ENCODE measurements around the gene LSM4.
"Not testable (repeated sequence)": the region's sequence is repeated elsewhere in the genome, so short reads cannot be mapped to it uniquely, and the experiment has no call there.

Gene LSM4

DNA sequence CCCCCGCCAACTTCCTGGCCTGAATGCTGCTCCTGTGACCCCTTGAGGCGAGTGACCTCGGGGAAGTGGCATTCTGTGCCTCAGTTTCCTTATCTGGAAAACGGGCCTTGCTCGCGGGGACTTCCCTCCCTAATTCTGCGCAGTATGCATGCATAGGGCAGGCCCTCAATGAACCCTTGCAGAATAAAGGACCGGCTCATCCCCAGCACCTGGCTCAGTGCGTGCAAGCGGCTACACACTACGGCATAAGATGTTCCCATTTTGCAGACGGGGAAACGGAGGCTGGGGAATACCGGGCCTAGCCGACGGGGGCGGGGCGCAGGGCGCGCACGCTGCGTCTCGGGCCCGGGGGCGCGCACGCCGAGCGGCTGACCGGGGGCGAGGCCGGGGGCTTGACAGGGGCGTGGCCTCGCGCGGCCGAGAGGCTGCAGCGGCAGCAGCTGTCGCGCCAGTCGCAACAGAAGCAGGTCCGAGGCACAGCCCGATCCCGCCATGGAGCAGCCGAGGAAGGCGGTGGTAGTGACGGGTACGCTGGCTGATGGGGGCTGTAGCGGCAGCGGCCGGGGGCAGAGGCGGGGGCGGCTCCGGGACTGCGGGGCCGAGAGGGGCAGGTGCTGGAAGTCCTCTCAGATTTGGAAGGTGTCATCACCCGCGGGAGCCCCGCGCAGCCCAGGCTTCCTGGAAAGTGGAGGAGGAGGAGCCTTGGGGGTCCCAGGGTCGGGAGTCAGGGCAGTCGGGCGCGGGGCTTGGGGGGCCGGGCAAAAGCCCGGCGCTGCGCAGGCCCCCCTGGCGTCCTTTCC is 17.5 kb upstream of the LSM4 start, which contains the start of gene PGPEP1:
TSS of gene PGPEP1 (plus strand) at position 409 of the 800 bp plus-strand sequence. CDS start at position 493, 84 bp downstream.
- no peak for DNase-seq

DNA sequence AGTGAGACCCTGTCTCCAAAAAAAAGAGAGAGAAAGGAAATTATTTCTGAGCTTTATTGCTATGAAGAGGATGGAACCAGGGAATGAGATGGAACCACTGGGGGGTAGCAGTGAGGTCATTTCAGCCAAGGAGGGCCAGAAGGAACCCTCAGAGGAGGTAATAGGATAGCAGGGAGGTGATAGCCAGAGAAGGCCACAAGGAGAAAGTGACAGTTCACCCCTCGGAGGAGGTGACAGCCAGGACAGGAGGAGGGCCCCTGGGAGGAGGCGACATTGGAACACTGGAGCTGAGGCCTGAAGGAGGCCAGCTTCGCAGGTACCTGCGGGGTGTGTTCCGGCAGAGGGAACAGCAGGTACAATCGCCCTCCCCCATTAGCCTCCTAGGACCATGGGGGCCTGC is 16.8 kb upstream of the LSM4 start:
- DNase-seq = no peak

DNA sequence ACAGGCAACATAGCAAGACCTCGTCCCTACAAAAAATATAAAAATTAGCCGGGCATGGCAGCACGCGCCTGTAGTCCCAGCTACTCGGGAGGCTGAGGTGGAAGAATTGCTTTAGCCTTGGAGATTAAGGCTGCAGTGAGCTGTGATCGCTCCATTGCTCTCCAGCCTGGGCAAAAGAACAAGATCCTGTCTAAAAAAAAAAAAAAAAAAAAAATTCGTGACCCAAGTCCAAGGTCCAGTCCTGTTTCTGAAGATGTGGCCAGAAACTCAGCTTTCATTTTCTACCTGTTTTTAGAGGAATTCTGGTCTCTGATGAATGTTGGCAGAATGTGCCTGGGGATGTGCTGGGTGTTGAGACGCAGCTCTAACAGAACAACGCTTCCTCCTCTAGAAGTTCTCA is 15.7 kb upstream of the LSM4 start:
- no peak for DNase-seq

DNA sequence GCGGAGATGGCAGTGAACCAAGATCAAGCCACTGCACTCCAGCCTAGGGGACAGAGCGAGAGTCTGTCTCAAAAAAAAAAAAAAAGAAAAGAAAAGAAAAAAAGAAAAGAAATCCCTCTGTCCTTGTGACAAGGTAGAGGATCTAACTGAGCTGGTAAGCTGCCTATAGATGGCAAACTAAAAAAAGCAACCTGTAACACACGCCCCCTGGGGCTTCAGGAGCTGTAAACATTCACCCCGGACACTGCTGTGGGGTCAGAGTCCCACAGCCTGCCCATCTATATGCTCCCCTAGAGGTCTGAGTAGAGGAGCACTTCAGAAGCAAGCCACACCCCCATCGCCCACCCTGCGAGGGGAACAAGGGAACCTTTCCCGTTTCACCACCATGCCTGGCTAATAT is 13.2 kb upstream of the LSM4 start:
- DNase-seq = no peak

DNA sequence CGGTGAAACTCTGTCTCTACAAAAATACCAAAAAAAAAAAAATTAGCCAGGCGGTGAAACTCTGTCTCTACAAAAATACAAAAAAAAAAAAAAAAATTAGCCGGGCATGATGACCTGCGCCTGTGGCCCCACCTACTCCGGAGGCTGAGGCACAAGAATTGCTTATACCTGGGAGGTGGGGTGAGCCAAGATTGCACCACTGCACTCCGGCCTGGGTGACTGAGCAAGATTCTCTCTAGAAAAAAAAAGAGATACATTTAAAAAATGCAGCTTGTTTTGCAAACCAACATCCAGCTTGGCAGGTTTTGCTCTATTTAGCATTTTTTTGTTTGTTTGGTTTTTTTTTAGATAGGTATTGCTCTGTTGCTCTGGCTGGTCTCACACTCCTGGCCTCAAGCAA is 10.8 kb upstream of the LSM4 start:
- no peak for DNase-seq

DNA sequence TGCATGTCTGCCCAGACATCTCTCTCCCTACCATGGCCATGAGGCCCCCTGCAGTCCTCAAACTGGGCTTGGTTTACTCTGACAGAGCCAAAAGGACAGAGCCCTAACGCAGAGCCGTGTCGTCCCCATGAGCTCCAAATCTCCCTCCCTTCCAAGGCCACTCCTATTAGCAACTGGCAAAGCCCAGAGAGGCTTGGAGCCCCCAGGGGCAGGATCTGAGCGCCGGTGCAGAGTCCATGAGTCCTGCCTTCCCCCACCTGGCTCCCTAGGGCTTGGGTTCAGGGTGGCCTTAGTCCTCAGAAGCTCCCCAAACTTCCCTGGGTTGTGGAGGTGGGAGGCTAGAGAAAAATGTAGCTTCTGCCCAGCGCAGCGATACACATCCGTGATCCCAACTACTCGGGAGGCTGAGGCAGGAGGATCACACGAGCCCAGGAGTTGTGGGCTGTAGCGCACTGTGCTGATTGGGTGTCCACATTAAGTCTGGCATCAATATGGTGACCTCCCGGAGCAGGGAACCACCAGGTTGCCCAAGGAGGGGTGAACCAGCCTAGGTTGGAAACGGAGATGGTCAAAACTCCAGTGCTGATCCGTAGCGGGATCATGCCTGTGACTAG is 10.1 kb upstream of the LSM4 start:
- DNase-seq = no peak

DNA sequence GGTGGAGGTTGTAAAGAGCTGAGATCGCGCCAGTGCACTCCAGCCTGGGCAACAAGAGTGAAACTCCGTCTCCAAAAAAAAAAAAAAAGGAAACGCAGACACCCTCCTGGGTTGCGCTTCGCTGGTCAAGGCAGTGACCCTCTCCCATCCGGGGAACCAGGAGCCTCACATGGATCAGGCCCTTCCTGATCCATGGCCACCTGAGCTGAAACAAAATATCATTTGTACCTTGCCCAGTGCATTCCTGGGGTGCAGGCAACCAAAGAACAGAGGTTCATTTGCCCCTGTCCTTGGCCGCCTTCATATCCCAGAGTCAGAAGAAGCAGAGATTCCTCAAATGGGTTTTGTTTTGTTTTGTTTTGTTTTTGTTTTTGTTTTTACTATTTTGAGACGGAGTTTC is 8.0 kb upstream of the LSM4 start:
- DNase-seq = no peak

DNA sequence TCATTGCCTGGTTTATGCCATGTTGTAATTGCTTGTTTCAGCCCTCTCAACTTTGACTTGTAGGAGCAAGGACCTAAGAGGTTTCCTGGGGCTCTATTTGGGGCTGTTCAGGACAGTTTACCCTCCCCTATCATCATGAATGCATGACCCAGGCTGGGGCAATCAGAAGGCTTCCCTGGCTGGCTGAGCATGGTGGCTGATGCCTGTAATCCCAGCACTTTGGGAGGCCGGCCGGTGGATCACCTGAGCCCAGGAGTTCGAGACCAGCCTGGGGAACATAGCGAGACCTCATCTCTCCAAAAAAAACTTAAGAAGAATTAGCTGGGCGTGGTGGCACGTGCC is 6.1 kb upstream of the LSM4 start:
- DNase-seq = no peak

DNA sequence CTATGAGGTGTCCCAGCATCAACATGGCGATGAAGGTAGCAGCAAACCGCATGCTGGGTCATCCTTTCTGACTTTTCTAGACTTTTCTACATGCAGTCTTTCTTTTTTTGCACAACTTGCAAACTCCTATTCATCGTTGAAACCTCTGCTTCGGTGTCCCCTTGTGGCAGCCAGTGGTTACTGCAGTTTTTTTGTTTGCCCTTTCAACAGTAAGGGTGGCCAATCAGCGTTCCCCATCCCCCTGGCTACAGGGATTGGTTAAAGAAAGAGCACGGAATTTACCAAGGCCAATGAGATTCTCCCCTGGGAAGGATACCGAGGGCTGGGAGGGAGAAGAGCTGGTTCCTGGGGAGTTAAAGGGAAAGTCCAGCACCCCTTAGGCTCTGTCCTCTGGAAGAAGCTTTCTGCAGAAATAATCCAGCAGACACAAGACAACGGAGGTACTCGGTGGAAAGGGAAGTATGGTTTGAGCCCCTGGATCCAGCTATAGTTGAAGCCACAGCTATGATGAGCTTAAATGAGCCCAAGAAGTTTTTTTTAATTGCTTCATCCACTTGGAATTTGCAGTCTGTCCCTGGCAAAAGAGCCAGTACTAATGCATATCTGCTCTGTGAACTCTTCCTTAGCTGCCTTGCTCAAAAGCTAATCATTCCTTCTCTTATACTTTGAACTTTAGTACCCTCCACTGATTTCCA is 5.6 kb upstream of the LSM4 start:
- peak; percentile 83 for DNase-seq

DNA sequence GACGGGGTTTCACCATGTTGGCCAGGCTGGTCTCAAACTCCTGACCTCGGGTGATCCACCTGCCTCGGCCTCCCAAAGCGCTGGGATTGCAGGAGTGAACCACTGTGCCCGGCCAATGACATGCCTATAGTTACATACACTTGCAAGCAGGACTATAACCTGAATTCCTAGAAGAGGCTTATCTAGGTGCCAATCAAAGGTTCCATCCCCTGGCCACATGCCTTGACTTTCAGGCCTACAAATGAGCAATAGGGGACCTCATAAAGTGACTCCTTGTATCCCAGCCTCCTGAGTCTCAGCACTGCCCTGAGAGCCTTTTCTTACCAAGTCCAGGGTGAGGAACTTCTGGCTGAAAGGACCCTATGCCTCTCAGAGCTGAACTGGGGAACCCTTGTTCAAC is 3.9 kb upstream of the LSM4 start:
- DNase-seq = no peak

DNA sequence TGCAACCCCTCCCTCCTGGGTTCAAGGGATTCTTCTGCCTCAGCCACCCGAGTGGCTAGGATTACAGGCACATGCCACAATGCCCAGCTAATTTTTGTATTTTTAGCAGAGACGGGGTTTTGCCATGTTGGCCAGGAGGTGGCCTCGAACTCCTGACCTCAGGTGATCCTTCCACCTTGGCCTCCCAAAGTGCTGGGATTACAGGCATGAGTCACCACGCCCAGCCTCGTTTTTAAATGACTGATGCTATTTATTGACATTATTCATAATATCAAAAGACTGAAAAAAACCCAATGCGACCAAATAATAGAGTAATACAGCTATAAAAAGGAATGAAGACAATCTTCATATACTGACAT is 1.5 kb upstream of the LSM4 start:
- DNase-seq = not testable (repeated sequence)

DNA sequence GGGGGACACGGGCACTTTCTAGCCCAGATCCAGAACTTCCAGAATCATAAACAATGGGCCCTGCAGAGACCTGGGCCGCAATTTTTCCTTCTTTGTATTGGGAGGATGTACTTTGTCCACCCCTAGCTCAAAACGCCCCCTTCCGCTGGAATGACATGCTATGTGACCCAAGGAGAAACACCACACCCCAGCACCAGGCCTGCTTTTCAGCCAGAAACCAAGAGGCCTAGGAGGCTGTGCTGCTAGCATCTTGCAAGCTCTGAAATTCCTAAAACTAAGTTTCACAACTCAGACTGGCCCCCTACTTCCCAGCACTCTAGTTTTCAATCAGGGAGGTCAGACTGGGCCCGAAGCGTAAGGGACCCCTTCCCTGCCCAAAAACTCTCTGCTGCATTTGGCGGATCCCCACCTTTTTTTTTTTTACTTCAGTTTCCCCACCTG is 538 bp downstream of the LSM4 start:
- no peak for DNase-seq

DNA sequence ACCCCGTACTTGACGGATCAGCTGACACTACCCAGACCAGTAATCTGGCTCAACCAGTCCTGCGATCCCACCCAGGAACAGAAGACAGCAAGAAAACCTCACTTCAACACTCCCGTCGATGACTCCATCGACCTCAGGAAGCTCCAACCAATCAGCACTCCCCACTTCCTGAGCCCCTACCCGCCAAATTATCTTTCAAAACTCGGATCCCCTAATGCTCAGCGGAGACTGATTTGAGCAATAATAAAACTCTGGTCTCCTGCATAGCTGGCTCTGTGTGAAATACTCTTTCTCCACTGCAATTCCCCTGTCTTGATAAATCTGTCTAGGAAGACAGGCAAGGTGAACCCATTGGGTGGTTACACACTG is 1.2 kb downstream of the LSM4 start:
- no peak for DNase-seq

DNA sequence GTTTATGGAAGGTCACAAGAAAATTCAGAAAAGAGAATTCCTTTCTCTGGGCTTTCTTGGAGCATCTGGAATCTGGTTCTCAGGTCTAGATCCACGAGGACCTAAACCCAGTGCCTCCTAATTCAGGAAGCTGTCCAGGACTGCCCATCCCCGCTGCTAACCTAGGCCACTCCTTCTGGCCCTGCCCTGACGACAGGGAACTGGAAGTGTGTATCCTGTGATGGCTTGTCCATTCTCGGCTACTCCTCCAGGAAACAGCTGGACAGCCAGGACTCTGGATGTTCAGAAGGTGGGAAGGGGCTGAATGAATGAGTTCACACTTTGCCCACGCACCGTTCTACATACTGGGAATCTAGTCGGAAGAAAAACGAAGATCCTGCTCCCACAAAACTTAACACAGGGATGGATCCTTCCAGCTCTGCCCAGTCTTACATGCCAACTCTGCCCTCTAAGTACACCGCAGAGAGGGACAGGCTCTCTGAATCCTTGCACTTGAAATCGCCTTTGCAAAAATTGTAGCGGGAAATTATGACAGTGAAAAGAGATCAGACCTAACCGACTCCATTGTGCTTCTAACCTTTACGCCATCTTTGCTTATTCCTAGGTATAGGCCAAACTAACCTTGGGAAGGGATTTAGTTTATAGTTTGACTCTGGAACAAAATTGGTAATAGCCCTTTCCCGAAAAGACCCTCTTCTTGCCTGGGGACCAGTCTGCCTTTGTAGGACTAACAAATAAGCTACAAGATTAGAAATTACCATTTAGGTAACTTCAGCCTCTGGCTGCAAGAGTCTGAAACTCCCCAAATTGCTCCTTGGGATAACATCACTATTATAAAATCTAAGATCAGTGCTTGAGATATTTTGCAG is 1.8 kb downstream of the LSM4 start:
- DNase-seq = no peak

DNA sequence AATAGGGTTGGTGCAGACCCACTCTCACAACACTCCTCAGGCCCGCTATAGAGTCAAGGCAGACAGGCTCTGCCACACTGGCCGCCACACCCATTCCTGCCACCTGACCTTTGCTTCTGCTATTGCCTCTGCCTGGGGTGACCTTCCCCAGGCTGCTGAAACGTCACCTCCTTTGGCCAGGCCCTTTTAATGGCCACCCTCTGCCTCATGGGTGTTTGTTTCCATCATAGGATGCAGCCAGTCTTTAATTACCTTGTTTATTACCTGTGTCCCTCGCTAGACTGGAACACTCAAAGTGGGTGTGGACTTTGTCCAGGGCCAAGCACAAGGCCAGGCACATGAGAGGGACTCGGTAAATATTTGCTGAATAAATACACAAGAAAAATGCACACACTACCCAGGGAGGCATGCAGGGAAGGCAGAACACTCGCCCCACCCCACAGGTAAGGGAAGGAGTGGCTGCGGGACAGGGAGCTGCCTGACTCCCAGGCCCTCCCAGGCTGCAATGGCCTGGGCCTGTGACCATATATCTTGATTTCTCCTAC is 3.2 kb downstream of the LSM4 start:
- DNase-seq = no peak

DNA sequence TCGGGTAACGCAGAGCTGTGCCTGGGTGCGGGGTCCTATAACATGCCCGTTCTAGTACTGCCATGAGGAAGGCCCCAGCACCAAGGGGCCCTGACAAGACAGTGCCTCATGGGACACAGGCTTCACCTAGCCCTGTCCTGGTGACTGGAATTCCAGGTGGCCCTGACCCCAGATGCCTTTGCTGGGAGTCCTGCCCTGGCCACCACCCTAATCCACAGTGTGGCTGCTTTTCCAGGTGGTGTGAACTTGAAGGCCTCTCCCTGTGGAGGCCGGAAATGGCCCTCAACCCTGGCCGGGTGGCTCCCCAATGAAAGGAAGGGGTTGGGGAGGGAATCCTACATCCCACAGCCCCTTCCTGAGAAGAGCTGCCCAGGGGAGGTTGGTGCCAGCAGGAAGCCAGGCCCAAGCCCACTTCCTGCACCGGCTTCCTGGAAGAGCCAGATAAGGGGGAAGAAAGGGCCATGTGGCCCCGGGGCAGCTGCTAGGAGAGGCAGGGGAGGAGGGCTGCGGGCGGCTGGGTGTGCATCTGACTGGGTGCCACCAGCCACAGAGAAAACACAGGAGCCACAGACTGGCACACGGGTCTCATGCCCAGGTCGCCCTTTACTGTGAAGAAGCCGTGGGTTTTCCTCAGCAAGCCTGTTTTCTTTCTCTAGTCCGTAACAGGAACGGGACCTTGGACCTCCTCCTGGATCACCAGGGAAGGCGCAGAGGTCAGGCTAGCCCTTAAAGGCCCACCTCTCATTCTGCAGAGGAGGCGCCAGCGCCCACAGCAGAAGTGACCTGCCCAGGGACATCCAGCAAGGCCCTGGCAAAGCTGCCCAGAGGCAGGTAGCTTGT is 4.7 kb downstream of the LSM4 start:
- DNase-seq = no peak

DNA sequence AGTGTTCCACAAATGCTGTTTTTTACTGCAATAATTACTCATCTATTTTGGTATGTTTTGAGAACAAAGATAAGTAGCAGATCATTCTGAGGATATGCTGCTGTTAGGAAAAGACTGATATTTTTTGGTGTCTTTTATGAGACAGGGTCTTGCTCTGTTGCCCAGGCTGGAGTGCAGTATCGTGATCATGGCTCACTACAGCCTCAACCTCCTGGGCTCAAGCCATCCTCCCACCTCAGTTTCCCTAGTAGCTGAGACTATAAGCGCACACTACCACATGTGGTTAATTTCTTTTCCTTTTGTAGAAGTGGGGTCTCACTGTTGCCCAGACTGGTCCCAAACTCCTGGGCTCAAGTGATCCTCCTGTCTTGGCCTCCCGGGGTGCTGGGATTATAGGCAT is 9.5 kb downstream of the LSM4 start:
- no peak for DNase-seq

DNA sequence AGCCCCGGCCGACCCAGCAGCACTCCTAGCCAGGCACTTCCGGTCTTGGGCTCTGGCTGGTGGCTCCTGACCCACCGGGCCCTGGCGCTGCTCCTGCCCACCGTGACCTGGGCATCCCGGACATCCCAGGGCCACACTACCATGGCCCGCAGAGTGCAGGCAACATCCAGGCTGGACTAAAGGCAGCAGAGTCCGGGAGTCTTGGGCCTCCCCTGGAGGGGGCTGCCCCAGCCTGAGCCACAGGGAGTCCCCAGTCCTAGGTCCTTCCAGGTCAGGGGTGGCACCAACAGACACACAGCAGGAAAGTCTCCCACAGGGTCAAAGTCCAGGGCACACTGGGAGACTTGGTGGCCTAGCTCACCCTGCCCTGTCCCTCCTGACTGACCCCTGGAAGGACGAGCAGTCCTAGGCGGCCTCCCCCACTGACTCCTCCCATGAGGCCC is 10.8 kb downstream of the LSM4 start:
- no peak for DNase-seq

DNA sequence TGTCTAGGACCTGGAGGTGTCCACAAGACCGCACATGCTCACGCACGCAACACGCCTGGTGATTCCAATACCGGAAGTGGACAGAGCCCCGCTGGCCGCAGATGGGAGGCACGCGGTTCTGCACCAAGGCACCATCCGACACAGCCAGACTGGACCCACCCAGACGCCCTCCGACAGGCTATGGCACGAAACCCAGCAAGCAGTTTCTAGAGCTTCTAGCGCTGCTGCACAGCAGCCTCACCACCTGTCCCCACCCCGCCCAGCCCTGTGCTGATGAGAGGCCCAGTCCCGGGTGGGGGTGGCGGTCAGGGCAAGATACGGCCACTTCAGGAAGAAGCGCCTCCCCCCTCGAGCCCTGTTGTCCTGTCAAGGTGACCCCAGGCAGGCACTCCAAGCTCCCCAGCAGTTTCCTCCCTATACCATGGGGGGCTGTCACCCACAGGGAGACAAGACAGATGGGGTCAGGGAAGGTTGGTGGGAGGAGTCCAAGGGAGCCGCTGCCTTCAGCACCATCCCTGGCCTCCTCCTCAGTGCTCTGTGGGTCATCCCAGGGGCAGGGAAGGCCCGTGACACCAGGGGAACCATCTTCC is 11.3 kb downstream of the LSM4 start:
- DNase-seq = no peak

DNA sequence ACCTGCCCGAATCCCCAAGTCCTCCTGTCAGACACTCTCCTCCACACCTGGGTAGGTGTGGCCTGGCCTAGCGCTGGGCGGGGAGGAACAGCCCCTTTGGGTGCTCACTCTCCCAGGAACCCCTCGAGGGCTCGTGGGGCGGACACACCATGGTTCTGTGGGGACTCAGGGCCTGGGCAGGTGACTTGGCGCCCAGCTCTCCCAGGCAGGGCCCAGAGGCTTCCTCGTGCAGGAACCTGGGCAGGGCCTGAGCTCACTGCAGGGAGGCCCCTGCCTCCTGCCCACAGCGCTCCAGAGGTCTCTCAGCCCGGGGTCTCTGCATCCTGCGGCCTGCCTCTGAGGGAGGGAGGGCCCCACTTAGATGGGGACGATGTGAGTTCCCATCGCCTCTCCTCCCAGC is 11.9 kb downstream of the LSM4 start:
- no peak for DNase-seq

DNA sequence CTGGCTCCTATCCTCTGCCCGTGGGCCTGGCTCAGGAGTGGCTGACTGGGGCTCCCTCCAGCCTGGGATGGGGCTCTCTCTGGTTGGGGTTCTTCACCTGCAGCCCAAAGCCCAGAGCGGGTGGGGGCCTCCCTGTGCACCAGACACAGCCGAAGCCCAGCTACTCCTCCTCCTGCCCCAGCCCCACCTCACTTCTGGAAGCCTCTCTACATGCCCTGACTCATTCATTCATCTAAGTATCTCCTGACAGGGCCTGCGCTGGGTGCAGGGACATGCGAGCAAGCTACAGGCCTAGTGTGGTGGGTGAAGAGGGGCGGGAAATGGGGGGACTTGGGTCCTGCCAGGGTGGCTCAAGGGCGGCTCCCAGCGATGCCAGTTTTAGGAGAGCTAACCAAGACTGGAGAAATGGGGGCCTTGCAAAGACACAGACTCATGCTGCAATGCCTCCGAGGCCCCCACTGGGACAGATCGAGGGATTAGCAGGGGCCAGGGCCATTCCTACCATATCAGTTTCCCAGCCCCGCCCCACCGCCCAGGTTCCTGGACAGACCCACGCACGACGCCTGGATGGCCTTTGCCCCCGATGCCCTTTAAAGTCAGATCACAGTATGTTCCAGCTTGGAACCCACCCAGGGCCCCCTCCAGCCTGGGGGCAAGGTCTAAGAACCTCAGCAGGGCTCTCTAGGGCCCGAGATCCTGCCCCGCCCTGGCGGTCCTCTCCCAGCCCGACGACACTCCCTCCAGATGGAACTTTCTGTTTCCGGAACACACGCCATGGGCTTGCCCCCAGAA is 12.6 kb downstream of the LSM4 start:
- DNase-seq = no peak
